Measurements from ENCODE around the gene SMG7.

- TF ChIP-seq POLR2A (IDR thresholded peaks at IDR 0.05; ENCODE audit: low read depth, low read length): no peak
- no peak for TF ChIP-seq CTCF (conservative IDR thresholded peaks at IDR 0.05; ENCODE audit: low read depth, low read length)
- TF ChIP-seq SMC3 (IDR thresholded peaks at IDR 0.05; ENCODE audit: low read depth, low read length): no peak
- TF ChIP-seq CHD1 (IDR thresholded peaks at IDR 0.05; ENCODE audit: low read depth, low read length): no peak
- TF ChIP-seq RAD21 (IDR thresholded peaks at IDR 0.05; ENCODE audit: low read length): no peak
- TF ChIP-seq RFX5 (IDR thresholded peaks at IDR 0.05; ENCODE audit: low read depth, low read length): no peak
- no peak for TF ChIP-seq CEBPB (IDR thresholded peaks at IDR 0.05; ENCODE audit: low read depth, low read length)
Measured at GRCh38 chr1:183569801-183570200, 97.5 kb downstream of the SMG7 start.

Data from IMR-90 (cell line).